AG04450 (cell line): ENCODE data around the gene KCNJ13. TPM values are rescaled to one million over a fixed set of nuclear protein-coding genes. Genes with fewer than 3 reads are reported as not detected.

ENCODE experiments used
- CTCF ChIA-PET: fragments of 300-600, 350-600 bp; formaldehyde crosslinking; extraction: SDS; loops from one replicate; lab custom pipeline; 2022; ENCODE audit warnings: antibody characterized with exemption, inconsistent platforms; lab: Charles Lee
- POLR2A ChIA-PET: fragments of 350-600 bp; formaldehyde crosslinking; extraction: SDS; loops from one replicate; lab custom pipeline; 2021; ENCODE audit warnings: antibody characterized with exemption, inconsistent platforms; lab: Yijun Ruan, JAX
- DNase-seq: peaks from one replicate; pipeline ENCODE4 v3.0.0-alpha.2; 2011; ENCODE audit warnings: low read depth, low spot score
- H3K27ac ChIP-seq: one replicate; pipeline ENCODE4 v1.5.1; 2012; ENCODE audit warnings: low read depth, low read length, control low read depth
- H3K27me3 ChIP-seq: one replicate; pipeline ENCODE4 v1.6.0; 2012; ENCODE audit warnings: low read length; ENCODE audit not compliant: control insufficient read depth, insufficient read depth
- H3K4me3 ChIP-seq: 2 replicates; pipeline ENCODE4 v1.5.1; 2011; ENCODE audit warnings: mild to moderate bottlenecking, low read depth, low read length, control low read depth
- H3K9me3 ChIP-seq: 2 replicates; pipeline ENCODE4 v1.5.1; 2012; ENCODE audit warnings: low read length; ENCODE audit not compliant: control insufficient read depth, insufficient read depth
- polyA plus RNA-seq: library from polyadenylated mRNA; depleted of rRNA; stranded (reverse); fragments of >200 nt; gene quantifications from 2 replicates; pipeline ENCODE4 v1.2.3, GENCODE V29; 2011
- TF ChIP-seq, protein P1 (sequence below): IDR thresholded peaks from 2 replicates; pipeline ENCODE4 v1.5.1; 2011; ENCODE audit warnings: low read depth, low read length, control low read depth, inconsistent platforms

KCNJ13 gene
- polyA plus RNA-seq, 1 experiment: 0.02 TPM

DNA sequence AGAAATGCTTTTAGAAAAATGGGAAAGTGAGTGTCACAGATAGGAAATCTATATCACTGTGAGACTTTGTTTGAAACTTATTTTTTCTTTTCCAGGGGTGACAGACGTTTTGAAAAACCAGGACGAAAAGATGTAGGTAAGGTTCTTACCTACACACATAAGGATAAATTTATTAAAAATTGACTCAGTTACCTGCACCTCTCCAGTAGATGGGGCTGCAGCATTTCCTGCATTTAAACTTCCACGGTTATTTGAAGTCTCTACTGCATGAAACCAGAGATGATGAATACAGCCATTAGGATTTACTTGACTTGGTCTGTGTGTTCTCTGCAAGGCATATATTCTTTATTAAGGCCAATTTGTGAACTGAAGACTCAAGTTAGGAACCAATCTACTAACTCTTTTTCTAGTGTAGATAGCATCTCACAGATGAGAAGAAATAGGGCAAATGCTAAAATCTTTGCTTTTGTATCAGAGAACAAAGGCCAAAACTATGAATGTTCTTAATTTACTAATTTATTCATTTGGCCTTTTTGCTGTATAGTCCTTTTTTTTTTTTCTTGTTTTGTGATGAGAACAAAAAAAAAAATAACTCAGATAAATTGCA, 15.0 kb downstream of the KCNJ13 start:
- CTCF ChIA-PET: interaction anchor here (0.7 to 1.1 kb wide), 4 partner anchors 20 to 218 kb away, joined by 3 to 4 read pairs (median 3); no protein-coding TSS in a partner anchor
- TF ChIP-seq, protein P1, sequence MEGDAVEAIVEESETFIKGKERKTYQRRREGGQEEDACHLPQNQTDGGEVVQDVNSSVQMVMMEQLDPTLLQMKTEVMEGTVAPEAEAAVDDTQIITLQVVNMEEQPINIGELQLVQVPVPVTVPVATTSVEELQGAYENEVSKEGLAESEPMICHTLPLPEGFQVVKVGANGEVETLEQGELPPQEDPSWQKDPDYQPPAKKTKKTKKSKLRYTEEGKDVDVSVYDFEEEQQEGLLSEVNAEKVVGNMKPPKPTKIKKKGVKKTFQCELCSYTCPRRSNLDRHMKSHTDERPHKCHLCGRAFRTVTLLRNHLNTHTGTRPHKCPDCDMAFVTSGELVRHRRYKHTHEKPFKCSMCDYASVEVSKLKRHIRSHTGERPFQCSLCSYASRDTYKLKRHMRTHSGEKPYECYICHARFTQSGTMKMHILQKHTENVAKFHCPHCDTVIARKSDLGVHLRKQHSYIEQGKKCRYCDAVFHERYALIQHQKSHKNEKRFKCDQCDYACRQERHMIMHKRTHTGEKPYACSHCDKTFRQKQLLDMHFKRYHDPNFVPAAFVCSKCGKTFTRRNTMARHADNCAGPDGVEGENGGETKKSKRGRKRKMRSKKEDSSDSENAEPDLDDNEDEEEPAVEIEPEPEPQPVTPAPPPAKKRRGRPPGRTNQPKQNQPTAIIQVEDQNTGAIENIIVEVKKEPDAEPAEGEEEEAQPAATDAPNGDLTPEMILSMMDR: peak; percentile 62
- Histone ChIP-seq H3K27ac (no peak overlapping the region), H3K27me3 (no peaks in the 10 kb centered on the region), H3K4me3 (no peak overlapping the region), H3K9me3 (no peaks in the 10 kb centered on the region)
- POLR2A ChIA-PET: no interaction called here
- no peak for DNase-seq

DNA sequence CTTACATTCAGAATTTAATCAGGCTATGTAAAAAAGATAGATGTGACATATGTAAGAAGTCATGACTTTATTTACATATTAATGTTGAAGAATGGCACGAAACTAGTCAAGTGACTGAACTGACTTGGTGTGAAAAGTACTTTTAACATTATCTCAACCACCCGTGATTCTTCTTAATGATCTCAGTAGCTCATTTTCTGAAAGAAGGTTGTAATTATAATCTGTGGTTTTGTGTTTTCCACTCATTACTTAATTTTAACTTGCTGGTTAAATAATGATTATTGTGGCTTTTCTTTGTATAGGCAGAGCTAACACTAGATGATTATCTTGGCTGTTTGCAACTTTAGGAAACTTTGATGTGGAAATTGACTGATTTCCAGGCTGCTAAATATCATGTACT, 18.5 kb downstream of the KCNJ13 start:
- Histone ChIP-seq H3K27me3 (no peaks in the 10 kb centered on the region), H3K27ac (no peak overlapping the region), H3K9me3 (no peaks in the 10 kb centered on the region), H3K4me3 (no peak overlapping the region)
- CTCF ChIA-PET: interaction anchor here (0.6 kb wide), 1 partner anchor 151 kb away, joined by 5 read pairs; no protein-coding TSS in a partner anchor
- TF ChIP-seq, protein P1: no peak
- POLR2A ChIA-PET: no interaction called here
- DNase-seq: no peak

DNA sequence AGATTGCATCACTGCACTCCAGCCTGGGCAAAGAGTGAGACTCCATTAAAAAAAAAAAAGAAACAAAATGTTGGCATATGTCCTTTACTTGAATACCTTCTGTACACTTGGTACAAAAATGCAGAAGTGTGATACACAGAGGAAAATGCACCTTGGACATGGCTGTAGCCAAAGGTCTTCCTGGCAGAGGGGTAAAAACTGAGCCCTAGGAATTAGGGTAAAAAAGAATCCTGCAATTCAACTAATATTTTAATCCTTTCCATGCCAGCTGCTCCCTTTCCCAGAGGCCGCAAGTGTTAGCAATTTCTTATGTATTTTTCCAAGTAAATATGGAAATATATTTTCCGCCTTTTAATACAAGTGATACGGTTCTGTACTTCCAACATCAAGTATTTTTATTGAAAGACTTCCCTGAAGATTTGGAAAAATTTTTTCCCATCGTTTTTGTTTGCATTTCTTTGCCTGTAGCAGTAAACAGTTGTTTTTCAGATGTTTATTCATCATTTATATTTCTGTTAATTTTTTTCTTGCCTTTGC, 26.2 kb downstream of the KCNJ13 start:
- no peak for DNase-seq
- CTCF ChIA-PET: interaction anchor here (0.7 kb wide), 1 partner anchor 119 kb away, joined by 4 read pairs; no protein-coding TSS in a partner anchor
- Histone ChIP-seq H3K9me3 (no peaks in the 10 kb centered on the region), H3K27me3 (no peaks in the 10 kb centered on the region), H3K4me3 (no peak overlapping the region), H3K27ac (no peak overlapping the region)
- TF ChIP-seq, protein P1: no peak
- POLR2A ChIA-PET: no interaction called here

DNA sequence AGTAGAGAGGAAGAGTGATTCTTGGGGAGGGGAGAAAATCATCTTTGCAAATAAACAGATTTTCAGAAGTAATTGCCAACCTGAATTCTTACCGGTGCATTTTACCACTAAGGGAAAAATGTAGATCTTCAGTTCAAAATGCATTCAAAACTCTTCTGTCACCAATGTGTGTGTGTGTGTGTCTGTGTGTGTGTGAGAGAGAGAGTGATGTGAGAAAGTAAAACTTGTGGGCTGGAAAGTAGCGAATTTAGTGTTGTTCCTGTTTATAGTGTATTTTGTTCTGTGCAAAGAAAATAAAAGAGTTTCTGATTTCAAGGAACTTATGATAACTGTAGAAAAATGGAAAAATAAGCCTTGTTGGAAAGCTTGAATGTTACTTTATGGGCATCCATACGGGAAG, 27.0 kb downstream of the KCNJ13 start:
- Histone ChIP-seq H3K27me3 (no peaks in the 10 kb centered on the region), H3K4me3 (no peak overlapping the region), H3K9me3 (no peaks in the 10 kb centered on the region), H3K27ac (no peak overlapping the region)
- ChIA-PET POLR2A (no interaction called here), CTCF (interaction anchor here (0.7 kb wide), 1 partner anchor 118 kb away, joined by 4 read pairs; no protein-coding TSS in a partner anchor)
- no peak for DNase-seq
- TF ChIP-seq, protein P1: no peak

GRCh38 chr2:232748038-232748437, 28.3 kb downstream of the KCNJ13 start:
- no peak overlapping the region for H3K4me3 ChIP-seq
- ChIA-PET CTCF (no interaction called here), POLR2A (no interaction called here)
- no peaks in the 10 kb centered on the region for H3K27me3 ChIP-seq
- TF ChIP-seq, protein P1: no peak
- no peak for DNase-seq
- H3K9me3 ChIP-seq: no peaks in the 10 kb centered on the region
- H3K27ac ChIP-seq: no peak overlapping the region
